Brain microvascular endothelial cell (primary cell): ENCODE measurements around the gene METTL23.

Source experiments
- DNase-seq: peaks from one replicate; pipeline ENCODE4 v3.0.0-alpha.2; 2020
- H3K27ac ChIP-seq: fragments of 250-450 bp; sonication (Bioruptor Pico); 2 replicates; pipeline ENCODE4 v1.5.1; 2020; ENCODE audit warnings: mild to moderate bottlenecking, moderate library complexity
- H3K27me3 ChIP-seq: fragments of 250-450 bp; sonication (Bioruptor Pico); replicated peaks from 2 replicates; pipeline ENCODE4 v1.5.1; 2020; ENCODE audit warnings: mild to moderate bottlenecking
- H3K36me3 ChIP-seq: fragments of 250-450 bp; sonication (Bioruptor Pico); replicated peaks from 2 replicates; pipeline ENCODE4 v1.5.1; 2020; ENCODE audit warnings: mild to moderate bottlenecking
- H3K4me3 ChIP-seq: 2 replicates; pipeline ENCODE4 v1.5.1; 2011; ENCODE audit warnings: low read depth, mild to moderate bottlenecking, control low read depth, low read length, moderate library complexity
- in situ Hi-C: cut with HindIII; loops from 2 replicates; pipeline ENCODE4 v1.10.0; 2017; ENCODE audit warnings: low sequenced_read_pairs, low pct_ligation_motif_present
- TF ChIP-seq, protein P1 (sequence below): IDR thresholded peaks from 2 replicates; pipeline ENCODE4 v1.5.1; 2011; ENCODE audit warnings: low read depth, mild to moderate bottlenecking, moderate library complexity, low read length, control low read depth, inconsistent platforms; ENCODE audit errors: missing control alignments

The METTL23 gene

DNA sequence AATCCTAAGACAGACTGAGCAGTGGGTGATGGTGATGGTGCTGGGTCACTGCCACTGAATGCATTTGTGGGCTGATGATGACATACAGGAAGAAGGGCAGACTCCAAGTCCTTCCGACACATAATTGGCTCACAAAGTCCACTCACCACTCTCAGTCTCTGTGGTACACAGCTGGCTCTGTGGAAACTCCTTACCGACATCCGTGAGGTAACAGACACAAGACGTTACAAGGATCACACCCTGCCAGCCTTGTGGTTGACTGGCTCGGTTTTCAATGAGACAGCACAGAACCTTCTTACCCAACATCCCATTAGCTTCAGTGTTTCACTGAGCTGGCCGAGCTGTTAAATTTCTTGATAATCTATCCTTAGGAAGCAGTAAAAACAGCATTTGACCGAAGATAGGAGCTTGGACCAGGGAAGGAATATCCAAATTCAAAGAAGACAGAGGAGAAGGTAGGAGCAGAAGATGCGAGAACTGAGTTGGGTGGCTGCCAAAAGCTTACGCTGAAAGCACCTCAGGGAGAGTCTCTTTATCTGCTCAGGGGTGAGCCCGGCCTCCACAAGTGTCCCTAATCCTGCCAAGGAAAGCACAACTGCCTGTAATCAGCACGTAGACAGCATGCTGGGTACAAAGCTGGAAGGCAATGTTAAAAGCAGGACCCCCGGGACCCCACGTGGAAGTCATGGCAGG is 10.3 kb upstream of the METTL23 start:
- peak overlapping the region; percentile 31 for H3K4me3 ChIP-seq
- TF ChIP-seq, protein P1, sequence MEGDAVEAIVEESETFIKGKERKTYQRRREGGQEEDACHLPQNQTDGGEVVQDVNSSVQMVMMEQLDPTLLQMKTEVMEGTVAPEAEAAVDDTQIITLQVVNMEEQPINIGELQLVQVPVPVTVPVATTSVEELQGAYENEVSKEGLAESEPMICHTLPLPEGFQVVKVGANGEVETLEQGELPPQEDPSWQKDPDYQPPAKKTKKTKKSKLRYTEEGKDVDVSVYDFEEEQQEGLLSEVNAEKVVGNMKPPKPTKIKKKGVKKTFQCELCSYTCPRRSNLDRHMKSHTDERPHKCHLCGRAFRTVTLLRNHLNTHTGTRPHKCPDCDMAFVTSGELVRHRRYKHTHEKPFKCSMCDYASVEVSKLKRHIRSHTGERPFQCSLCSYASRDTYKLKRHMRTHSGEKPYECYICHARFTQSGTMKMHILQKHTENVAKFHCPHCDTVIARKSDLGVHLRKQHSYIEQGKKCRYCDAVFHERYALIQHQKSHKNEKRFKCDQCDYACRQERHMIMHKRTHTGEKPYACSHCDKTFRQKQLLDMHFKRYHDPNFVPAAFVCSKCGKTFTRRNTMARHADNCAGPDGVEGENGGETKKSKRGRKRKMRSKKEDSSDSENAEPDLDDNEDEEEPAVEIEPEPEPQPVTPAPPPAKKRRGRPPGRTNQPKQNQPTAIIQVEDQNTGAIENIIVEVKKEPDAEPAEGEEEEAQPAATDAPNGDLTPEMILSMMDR: no peak
- DNase-seq: peak; percentile 99
- in situ Hi-C loops: no loop called here
- H3K27me3 ChIP-seq: no peaks in the 10 kb centered on the region
- peaks cover 64% of the 10 kb centered on the region for H3K36me3 ChIP-seq
- H3K27ac ChIP-seq: peak overlapping the region; percentile 98

DNA sequence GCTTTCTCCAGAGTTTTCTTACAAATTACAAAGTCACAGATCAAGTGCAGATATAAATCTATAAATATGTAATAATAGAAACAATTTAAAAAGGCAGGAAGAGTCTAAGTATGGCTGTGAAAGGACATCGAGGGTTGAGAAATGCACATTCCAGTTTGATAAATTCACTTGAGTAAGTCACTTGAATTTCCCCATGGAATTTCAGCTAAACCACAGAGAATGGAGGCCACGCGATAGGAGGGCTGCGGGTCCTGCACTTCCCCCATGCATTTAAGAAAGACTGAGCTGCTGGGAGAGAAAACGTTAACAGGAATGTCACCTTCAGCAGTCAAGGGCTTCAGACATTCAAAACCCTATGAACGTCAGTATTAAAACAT is 9.8 kb upstream of the METTL23 start:
- in situ Hi-C loops: no loop called here
- TF ChIP-seq, protein P1: no peak
- peaks cover 69% of the 10 kb centered on the region for H3K36me3 ChIP-seq
- H3K27me3 ChIP-seq: no peaks in the 10 kb centered on the region
- peak overlapping the region; percentile 31 for H3K4me3 ChIP-seq
- peak; percentile 86 for DNase-seq
- H3K27ac ChIP-seq: peak overlapping the region; percentile 98

DNA sequence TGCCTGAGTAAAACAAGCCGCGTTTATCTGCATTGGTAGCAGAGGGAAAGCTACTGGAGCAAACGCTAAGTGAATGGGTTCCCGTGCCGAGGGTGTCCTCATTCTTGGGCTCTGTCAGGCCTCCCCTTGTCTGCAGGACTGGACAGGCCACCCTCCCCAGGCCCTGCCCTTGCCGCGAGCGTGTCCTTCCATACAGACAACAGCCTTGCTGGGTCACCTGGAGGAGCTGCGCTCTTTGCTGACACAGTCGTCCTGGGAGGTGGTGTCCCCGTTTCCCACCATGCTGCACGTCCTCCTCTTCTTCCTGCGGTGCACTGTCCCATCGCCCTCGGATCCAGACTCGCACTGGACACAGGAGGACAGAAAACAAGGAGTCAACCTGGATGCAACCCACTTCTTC is 8.1 kb upstream of the METTL23 start:
- in situ Hi-C loops: no loop called here
- Histone ChIP-seq H3K4me3 (no peak overlapping the region), H3K36me3 (peaks cover 75% of the 10 kb centered on the region), H3K27me3 (no peaks in the 10 kb centered on the region), H3K27ac (no peak overlapping the region)
- TF ChIP-seq, protein P1: no peak
- DNase-seq: no peak

DNA sequence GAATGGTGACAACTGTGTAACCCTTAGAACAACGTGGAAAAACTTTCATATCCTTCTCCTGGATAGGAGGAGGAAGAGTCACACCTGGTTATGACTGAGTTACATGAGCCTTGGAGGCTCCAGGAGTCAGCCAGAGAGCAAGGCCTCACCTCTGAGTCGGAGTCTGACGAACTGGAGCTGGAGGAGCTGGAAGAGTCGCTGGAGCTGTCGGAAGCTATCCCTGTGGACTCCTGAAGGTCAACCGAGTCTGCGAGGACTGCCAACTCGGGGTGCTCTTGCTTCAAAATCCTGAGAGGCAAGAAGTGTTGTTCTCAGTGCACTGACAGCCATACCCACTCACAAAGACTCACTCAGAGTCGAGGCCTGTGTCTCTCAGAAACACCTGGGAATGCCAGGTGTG is 6.4 kb upstream of the METTL23 start:
- in situ Hi-C loops: no loop called here
- TF ChIP-seq, protein P1: no peak
- peaks cover 79% of the 10 kb centered on the region for H3K36me3 ChIP-seq
- no peak for DNase-seq
- no peak overlapping the region for H3K4me3 ChIP-seq
- no peaks in the 10 kb centered on the region for H3K27me3 ChIP-seq
- H3K27ac ChIP-seq: no peak overlapping the region

DNA sequence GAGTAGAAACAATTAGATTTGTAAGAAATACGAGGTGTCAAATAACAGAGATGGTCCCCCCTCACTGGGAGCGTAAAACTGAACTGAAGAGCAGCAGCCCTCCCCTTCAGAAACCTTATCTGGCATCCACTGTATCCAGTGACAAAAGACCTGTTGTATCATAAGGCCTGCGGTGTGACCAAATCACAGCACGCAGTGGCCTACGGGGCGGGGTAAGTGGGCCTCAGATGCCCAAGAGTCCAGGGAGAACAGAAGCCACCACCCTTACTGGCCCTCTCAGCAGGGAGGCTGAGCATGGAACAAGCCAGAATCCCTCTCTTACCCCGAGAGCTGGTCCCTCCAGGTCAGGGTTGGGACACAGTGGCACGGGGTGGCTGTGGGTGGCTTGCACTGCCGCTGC is 5.7 kb upstream of the METTL23 start:
- no peak overlapping the region for H3K4me3 ChIP-seq
- no peak overlapping the region for H3K27ac ChIP-seq
- H3K27me3 ChIP-seq: no peaks in the 10 kb centered on the region
- peaks cover 74% of the 10 kb centered on the region for H3K36me3 ChIP-seq
- TF ChIP-seq, protein P1: no peak
- in situ Hi-C loops: no loop called here
- no peak for DNase-seq

DNA sequence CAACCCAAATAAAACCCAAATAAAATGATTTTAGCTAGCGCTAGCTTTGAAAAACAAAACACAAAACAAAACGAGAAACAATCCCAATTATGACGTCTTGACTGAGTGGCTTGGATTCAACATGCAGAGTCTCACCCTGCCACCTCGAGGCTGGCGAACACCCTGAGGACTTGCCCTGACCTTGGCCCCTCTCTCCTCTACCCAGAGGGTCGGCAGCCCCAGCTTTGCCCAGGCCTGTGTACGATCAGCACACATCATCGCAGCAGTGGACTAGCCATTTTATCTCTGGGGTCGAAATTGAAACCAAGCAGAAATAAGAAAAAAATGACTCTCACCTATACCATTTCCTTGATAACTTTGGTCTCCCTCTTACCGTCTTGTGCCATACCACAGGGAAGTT is 5.2 kb upstream of the METTL23 start:
- H3K36me3 ChIP-seq: peaks cover 74% of the 10 kb centered on the region
- H3K27ac ChIP-seq: no peak overlapping the region
- in situ Hi-C loops: no loop called here

More for the DNA sequence above, 5.2 kb upstream of the METTL23 start:
- no peak for DNase-seq
- no peaks in the 10 kb centered on the region for H3K27me3 ChIP-seq
- TF ChIP-seq, protein P1: no peak
- no peak overlapping the region for H3K4me3 ChIP-seq
